HepG2 (cell line): Measurements from ENCODE around the gene CD8A. TPM values are rescaled to one million over a fixed set of nuclear protein-coding genes. Genes with fewer than 3 reads are reported as not detected.

Source experiments
- KIAA2018 ChIP-seq: sonication (generic); formaldehyde crosslinking; IDR thresholded peaks from 2 replicates; pipeline ENCODE4 v1.5.0; 2020; ENCODE audit warnings: mild to moderate bottlenecking, missing genetic modification reagents, borderline replicate concordance
- MIXL1 ChIP-seq: IDR thresholded peaks from 2 replicates; pipeline ENCODE4 v1.6.1; 2016
- RXRA ChIP-seq: sonication (generic); formaldehyde crosslinking; IDR thresholded peaks from 2 replicates; pipeline ENCODE4 v1.5.1; 2020; ENCODE audit warnings: missing genetic modification reagents
- ZMYM3 ChIP-seq: sonication (generic); formaldehyde crosslinking; IDR thresholded peaks from 2 replicates; pipeline ENCODE4 v1.5.1; 2020; ENCODE audit warnings: mild to moderate bottlenecking, missing genetic modification reagents
- polyA plus RNA-seq, 8 experiments: library from polyadenylated mRNA; depleted of rRNA in 3 of 8; stranded (reverse) in 7 of 8; unstranded in 1 of 8; fragments of >200 nt; fragmentation: Illumina TruSeq in 4 of 8; extraction: Trizol in 4 of 8; gene quantifications; 2 replicates each; pipeline versions ENCODE4 v1.2.1 to v1.2.3, GENCODE V29; 2011 to 2016; ENCODE audit warnings: low read depth in 4 of 8, missing spikeins in 1 of 8, mixed read lengths in 1 of 8; ENCODE audit not compliant: insufficient read depth in 1 of 8
- total RNA-seq, 5 experiments: library from RNA; depleted of rRNA; stranded (reverse); fragments of >200 nt; fragmentation: Illumina TruSeq; extraction: Trizol; gene quantifications; 2 replicates each; pipeline ENCODE4 v1.2.3, GENCODE V29; 2016; ENCODE audit warnings: low read depth in 1 of 5
- TF ChIP-seq, protein P1 (sequence below): sonication (generic); formaldehyde crosslinking; IDR thresholded peaks from 2 replicates; pipeline ENCODE4 v1.4.0; 2020; ENCODE audit warnings: missing genetic modification reagents, borderline replicate concordance
- TF ChIP-seq, protein P2 (sequence below): sonication (generic); formaldehyde crosslinking; IDR thresholded peaks from 2 replicates; pipeline ENCODE4 v1.8.0; 2022; ENCODE audit warnings: mild to moderate bottlenecking, missing genetic modification reagents; ENCODE audit not compliant: insufficient replicate concordance

Gene CD8A
- total and polyA plus RNA-seq, 2 of the 13 experiments (the other 11 are each of a cell fraction or from before 2014, with no cell fraction given): 0.09 TPM; not detected in 1

GRCh38 chr2:86790134-86790675, 508 bp downstream of the CD8A start (continued):
- TF ChIP-seq KIAA2018 (CRISPR knock-in tag): no peak
- TF ChIP-seq MIXL1 (CRISPR knock-in tag): no peak
- TF ChIP-seq, protein P1, sequence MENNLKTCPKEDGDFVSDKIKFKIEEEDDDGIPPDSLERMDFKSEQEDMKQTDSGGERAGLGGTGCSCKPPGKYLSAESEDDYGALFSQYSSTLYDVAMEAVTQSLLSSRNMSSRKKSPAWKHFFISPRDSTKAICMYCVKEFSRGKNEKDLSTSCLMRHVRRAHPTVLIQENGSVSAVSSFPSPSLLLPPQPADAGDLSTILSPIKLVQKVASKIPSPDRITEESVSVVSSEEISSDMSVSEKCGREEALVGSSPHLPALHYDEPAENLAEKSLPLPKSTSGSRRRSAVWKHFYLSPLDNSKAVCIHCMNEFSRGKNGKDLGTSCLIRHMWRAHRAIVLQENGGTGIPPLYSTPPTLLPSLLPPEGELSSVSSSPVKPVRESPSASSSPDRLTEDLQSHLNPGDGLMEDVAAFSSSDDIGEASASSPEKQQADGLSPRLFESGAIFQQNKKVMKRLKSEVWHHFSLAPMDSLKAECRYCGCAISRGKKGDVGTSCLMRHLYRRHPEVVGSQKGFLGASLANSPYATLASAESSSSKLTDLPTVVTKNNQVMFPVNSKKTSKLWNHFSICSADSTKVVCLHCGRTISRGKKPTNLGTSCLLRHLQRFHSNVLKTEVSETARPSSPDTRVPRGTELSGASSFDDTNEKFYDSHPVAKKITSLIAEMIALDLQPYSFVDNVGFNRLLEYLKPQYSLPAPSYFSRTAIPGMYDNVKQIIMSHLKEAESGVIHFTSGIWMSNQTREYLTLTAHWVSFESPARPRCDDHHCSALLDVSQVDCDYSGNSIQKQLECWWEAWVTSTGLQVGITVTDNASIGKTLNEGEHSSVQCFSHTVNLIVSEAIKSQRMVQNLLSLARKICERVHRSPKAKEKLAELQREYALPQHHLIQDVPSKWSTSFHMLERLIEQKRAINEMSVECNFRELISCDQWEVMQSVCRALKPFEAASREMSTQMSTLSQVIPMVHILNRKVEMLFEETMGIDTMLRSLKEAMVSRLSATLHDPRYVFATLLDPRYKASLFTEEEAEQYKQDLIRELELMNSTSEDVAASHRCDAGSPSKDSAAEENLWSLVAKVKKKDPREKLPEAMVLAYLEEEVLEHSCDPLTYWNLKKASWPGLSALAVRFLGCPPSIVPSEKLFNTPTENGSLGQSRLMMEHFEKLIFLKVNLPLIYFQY (CRISPR knock-in tag): no peak
- peak; percentile 64; the same call in 1 of the 2 replicates for TF ChIP-seq ZMYM3 (CRISPR knock-in tag)
- TF ChIP-seq RXRA (CRISPR knock-in tag): no peak
- TF ChIP-seq, protein P2, sequence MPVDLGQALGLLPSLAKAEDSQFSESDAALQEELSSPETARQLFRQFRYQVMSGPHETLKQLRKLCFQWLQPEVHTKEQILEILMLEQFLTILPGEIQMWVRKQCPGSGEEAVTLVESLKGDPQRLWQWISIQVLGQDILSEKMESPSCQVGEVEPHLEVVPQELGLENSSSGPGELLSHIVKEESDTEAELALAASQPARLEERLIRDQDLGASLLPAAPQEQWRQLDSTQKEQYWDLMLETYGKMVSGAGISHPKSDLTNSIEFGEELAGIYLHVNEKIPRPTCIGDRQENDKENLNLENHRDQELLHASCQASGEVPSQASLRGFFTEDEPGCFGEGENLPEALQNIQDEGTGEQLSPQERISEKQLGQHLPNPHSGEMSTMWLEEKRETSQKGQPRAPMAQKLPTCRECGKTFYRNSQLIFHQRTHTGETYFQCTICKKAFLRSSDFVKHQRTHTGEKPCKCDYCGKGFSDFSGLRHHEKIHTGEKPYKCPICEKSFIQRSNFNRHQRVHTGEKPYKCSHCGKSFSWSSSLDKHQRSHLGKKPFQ: no peak
